ENCODE results near the gene PDCD1. TPM values are rescaled to one million over a fixed set of nuclear protein-coding genes. Genes with fewer than 3 reads are reported as not detected.
A peak's percentile ranks its signal among the peaks of the same experiment; 100 is the strongest.

PDCD1 gene
- total and polyA plus RNA-seq, 2 donors from 2014 or later, result 0.49 to 1.6 TPM

- TF ChIP-seq, protein P1, sequence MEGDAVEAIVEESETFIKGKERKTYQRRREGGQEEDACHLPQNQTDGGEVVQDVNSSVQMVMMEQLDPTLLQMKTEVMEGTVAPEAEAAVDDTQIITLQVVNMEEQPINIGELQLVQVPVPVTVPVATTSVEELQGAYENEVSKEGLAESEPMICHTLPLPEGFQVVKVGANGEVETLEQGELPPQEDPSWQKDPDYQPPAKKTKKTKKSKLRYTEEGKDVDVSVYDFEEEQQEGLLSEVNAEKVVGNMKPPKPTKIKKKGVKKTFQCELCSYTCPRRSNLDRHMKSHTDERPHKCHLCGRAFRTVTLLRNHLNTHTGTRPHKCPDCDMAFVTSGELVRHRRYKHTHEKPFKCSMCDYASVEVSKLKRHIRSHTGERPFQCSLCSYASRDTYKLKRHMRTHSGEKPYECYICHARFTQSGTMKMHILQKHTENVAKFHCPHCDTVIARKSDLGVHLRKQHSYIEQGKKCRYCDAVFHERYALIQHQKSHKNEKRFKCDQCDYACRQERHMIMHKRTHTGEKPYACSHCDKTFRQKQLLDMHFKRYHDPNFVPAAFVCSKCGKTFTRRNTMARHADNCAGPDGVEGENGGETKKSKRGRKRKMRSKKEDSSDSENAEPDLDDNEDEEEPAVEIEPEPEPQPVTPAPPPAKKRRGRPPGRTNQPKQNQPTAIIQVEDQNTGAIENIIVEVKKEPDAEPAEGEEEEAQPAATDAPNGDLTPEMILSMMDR (IDR thresholded peaks at IDR 0.05; ENCODE audit: borderline replicate concordance, extremely low read depth, insufficient read depth), result no peak
- Histone ChIP-seq H3K9ac (ENCODE audit: low read length in 3 of 3) (no peak overlapping the region), H3K36me3 (ENCODE audit: control insufficient read depth in 2 of 3, insufficient read depth in 3 of 3, low read length in 3 of 3) (no peaks in the 10 kb centered on the region), H3K4me3 (ENCODE audit: low read length in 3 of 3) (no peak overlapping the region), H3K4me1 (ENCODE audit: control insufficient read depth in 2 of 3, insufficient read depth in 2 of 3, low read depth in 1 of 3, low read length in 3 of 3) (peaks cover 0 to 9% (median 0%) of the 10 kb centered on the region in 3 donors), H3K27ac (ENCODE audit: low read depth in 2 of 2, low read length in 2 of 2) (no peak overlapping the region), H3K9me3 (ENCODE audit: control insufficient read depth in 2 of 3, insufficient read depth in 1 of 3, low read length in 3 of 3) (no peaks in the 10 kb centered on the region), H3K27me3 (ENCODE audit: control insufficient read depth, insufficient read depth, low read length) (no peaks in the 10 kb centered on the region)
- peak in 1 of 5 donors; percentile 59 for DNase-seq
- FAIRE-seq, result no peak
- intact Hi-C loops (cut with DNase I), result no loop called here
These were observed 38.7 kb upstream of the PDCD1 start for GRCh38 chr2:241897231-241897916.

DNA sequence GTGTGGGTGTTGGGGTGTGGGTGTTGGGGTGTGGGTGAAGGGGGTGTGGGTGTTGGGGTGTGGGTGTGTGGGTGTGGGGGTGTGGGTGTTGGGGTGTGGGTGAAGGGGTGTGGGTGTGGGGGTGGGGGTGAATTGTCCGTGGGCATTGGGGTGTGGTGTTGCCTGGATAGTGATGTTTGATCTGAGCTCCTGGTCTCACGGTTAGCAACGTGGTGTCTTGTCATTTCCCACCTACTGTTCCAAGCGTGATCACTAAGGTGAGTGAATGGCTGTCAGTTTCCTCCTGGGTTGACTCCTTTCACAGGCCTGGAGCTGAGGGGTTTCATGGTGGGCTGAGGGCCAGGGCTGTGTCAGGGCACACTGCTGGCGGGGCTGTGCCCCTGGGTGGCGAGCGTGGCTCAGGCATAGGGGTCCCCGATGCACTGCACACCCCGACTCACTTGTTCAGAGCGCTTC, 38.1 kb upstream of the PDCD1 start:
- no peaks in the 10 kb centered on the region for H3K36me3 ChIP-seq (ENCODE audit: control insufficient read depth in 2 of 3, insufficient read depth in 3 of 3, low read length in 3 of 3)
- H3K4me3 ChIP-seq (ENCODE audit: low read length in 3 of 3), result no peak overlapping the region
- peaks cover 0 to 9% (median 0%) of the 10 kb centered on the region in 3 donors for H3K4me1 ChIP-seq (ENCODE audit: control insufficient read depth in 2 of 3, insufficient read depth in 2 of 3, low read depth in 1 of 3, low read length in 3 of 3)
- H3K27me3 ChIP-seq (ENCODE audit: control insufficient read depth, insufficient read depth, low read length), result no peaks in the 10 kb centered on the region
- intact Hi-C loops (cut with DNase I), result no loop called here
- no peaks in the 10 kb centered on the region for H3K9me3 ChIP-seq (ENCODE audit: control insufficient read depth in 2 of 3, insufficient read depth in 1 of 3, low read length in 3 of 3)
- TF ChIP-seq, protein P1 (IDR thresholded peaks at IDR 0.05; ENCODE audit: borderline replicate concordance, extremely low read depth, insufficient read depth), result no peak
- no peak overlapping the region for H3K9ac ChIP-seq (ENCODE audit: low read length in 3 of 3)
- DNase-seq, result peak in 2 of 5 donors; percentile 8 to 64
- no peak for FAIRE-seq
- H3K27ac ChIP-seq (ENCODE audit: low read depth in 2 of 2, low read length in 2 of 2), result no peak overlapping the region

GRCh38 chr2:241895712-241896641, 37.3 kb upstream of the PDCD1 start:
- H3K27ac ChIP-seq (ENCODE audit: low read depth in 2 of 2, low read length in 2 of 2), result no peak overlapping the region
- DNase-seq, result peak; percentile 52 to 88 (median 80)
- intact Hi-C loops (cut with DNase I), result no loop called here
- H3K27me3 ChIP-seq (ENCODE audit: control insufficient read depth, insufficient read depth, low read length), result no peaks in the 10 kb centered on the region
- H3K9ac ChIP-seq (ENCODE audit: low read length in 3 of 3), result no peak overlapping the region
- H3K4me1 ChIP-seq (ENCODE audit: control insufficient read depth in 2 of 3, insufficient read depth in 2 of 3, low read depth in 1 of 3, low read length in 3 of 3), result peaks cover 0 to 9% (median 0%) of the 10 kb centered on the region in 3 donors
- no peak overlapping the region for H3K4me3 ChIP-seq (ENCODE audit: low read length in 3 of 3)
- no peaks in the 10 kb centered on the region for H3K36me3 ChIP-seq (ENCODE audit: control insufficient read depth in 2 of 3, insufficient read depth in 3 of 3, low read length in 3 of 3)
- TF ChIP-seq, protein P1 (IDR thresholded peaks at IDR 0.05; ENCODE audit: borderline replicate concordance, extremely low read depth, insufficient read depth), result no peak
- no peak for FAIRE-seq
- no peaks in the 10 kb centered on the region for H3K9me3 ChIP-seq (ENCODE audit: control insufficient read depth in 2 of 3, insufficient read depth in 1 of 3, low read length in 3 of 3)

Data from kidney (tissue), 14 donors.